Neural progenitor cell (in vitro differentiated cells): ENCODE results near the gene DCST2.
A peak's percentile ranks its signal among the peaks of the same experiment; 100 is the strongest.
"Not testable (repeated sequence)": the region's sequence is repeated elsewhere in the genome, so short reads cannot be mapped to it uniquely, and the experiment has no call there.

Experiments
- CTCF ChIP-seq: fragments of 200-600 bp; sonication (generic); IDR thresholded peaks from 2 replicates; pipeline ENCODE4 v1.5.1; 2017; ENCODE audit warnings: antibody characterized with exemption, mild to moderate bottlenecking
- EZH2 ChIP-seq: fragments of 200-600 bp; sonication (generic); IDR thresholded peaks from 2 replicates; pipeline ENCODE4 v1.6.1; 2017; ENCODE audit warnings: antibody characterized with exemption, mild to moderate bottlenecking, moderate library complexity

GRCh38 chr1:154995301-154995983, 38.1 kb downstream of the DCST2 start:
- peak; percentile 58 for TF ChIP-seq CTCF
- not testable (repeated sequence) for TF ChIP-seq EZH2
